HG03460 (cell line): ENCODE results near the gene BTRC.
A peak's percentile ranks its signal among the peaks of the same experiment; 100 is the strongest.
"Not testable (repeated sequence)": the region's sequence is repeated elsewhere in the genome, so short reads cannot be mapped to it uniquely, and the experiment has no call there.

ENCODE experiments used
- ATAC-seq: cut with Tn5 transposase; IDR thresholded peaks from one replicate; pipeline ENCODE4 v1.9.1; 2021; ENCODE audit not compliant: unreplicated experiment

BTRC gene

GRCh38 chr10:101578192-101578591 is 224.2 kb downstream of the BTRC start:
- no peak for ATAC-seq

- no peak for ATAC-seq
These were observed 225.0 kb downstream of the BTRC start for GRCh38 chr10:101578803-101579515.

- no peak for ATAC-seq
These were observed 225.5 kb downstream of the BTRC start for GRCh38 chr10:101579516-101579870.

- no peak for ATAC-seq
These were observed 226.8 kb downstream of the BTRC start for GRCh38 chr10:101580486-101581399.

GRCh38 chr10:101585841-101586240 is 231.9 kb downstream of the BTRC start:
- ATAC-seq, result no peak

GRCh38 chr10:101587725-101588653 is 234.0 kb downstream of the BTRC start, which contains the start of the genes DPCD and POLL:
TSS of gene DPCD (plus strand) at chr10:101588321. CDS start at chr10:101588337, 16 bp downstream.
TSS of gene POLL (minus strand) at chr10:101588257. CDS start at chr10:101587360, 897 bp downstream.
- ATAC-seq, result peak; percentile 96

GRCh38 chr10:101588879-101589278 is 234.9 kb downstream of the BTRC start:
- no peak for ATAC-seq

GRCh38 chr10:101593331-101593730 is 239.4 kb downstream of the BTRC start:
- ATAC-seq, result not testable (repeated sequence)

- no peak for ATAC-seq
These were observed 241.8 kb downstream of the BTRC start for GRCh38 chr10:101595591-101596433.

- no peak for ATAC-seq
These were observed 243.3 kb downstream of the BTRC start for GRCh38 chr10:101597091-101597900.

- no peak for ATAC-seq
These were observed 247.6 kb downstream of the BTRC start for GRCh38 chr10:101601541-101601940.

- ATAC-seq, result peak; percentile 61
These were observed 248.9 kb downstream of the BTRC start for GRCh38 chr10:101602761-101603398.
